T-helper 1 cell treated with Interleukin-12 subunit alpha and Interleukin-12 subunit beta and Interleukin-4 antibody, amounts not matched to agents 30 μg/mL and 1 μg/mL, for 36 hours (primary cell): Measurements from ENCODE around the gene RFX8.
"Not testable (repeated sequence)": the region's sequence is repeated elsewhere in the genome, so short reads cannot be mapped to it uniquely, and the experiment has no call there.

ENCODE experiments used
- H3K27ac Mint-ChIP-seq: one replicate; pipeline ENCODE4 v1.8.0; 2021; ENCODE audit warnings: mild to moderate bottlenecking, mixed read lengths
- H3K27me3 Mint-ChIP-seq: one replicate; pipeline ENCODE4 v1.8.0; 2021; ENCODE audit warnings: low read depth, mixed read lengths
- H3K36me3 Mint-ChIP-seq: one replicate; pipeline ENCODE4 v1.8.0; 2021; ENCODE audit warnings: low read depth, mixed read lengths
- H3K4me1 Mint-ChIP-seq: one replicate; pipeline ENCODE4 v1.8.0; 2021; ENCODE audit warnings: low read depth, mixed read lengths
- H3K4me3 Mint-ChIP-seq: one replicate; pipeline ENCODE4 v1.8.0; 2021; ENCODE audit warnings: mild to moderate bottlenecking, moderate library complexity, mixed read lengths
- H3K9me3 Mint-ChIP-seq: one replicate; pipeline ENCODE4 v1.8.0; 2021; ENCODE audit warnings: mixed read lengths

RFX8 gene

GRCh38 chr2:101504744-101505143 lies 29.8 kb upstream of the RFX8 start:
- not testable (repeated sequence) for H3K4me3 Mint-ChIP-seq, H3K27ac Mint-ChIP-seq, H3K9me3 Mint-ChIP-seq, H3K36me3 Mint-ChIP-seq, H3K27me3 Mint-ChIP-seq
- H3K4me1 Mint-ChIP-seq: peaks cover 14% of the 10 kb centered on the region

DNA sequence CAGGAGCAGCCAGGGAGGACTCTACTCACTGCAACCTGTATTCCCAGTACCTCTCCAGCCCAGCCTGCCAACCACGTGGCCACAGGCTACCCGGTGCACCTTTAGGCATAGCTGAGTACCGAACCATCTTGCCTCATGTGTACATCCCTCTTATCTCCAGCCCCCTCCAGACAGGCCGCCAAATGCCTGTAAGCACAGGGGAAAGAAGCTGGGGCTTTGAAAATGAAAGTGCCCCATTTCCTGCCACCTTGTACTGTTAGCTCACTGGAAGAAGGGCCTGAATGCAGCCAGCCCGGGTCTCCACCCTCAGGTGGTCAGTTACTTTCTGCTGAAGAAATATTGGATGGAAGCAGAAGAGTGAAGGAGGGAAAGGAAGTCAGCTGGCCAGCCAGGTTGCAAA lies 27.2 kb upstream of the RFX8 start:
- H3K27ac Mint-ChIP-seq: no peak overlapping the region

DNA sequence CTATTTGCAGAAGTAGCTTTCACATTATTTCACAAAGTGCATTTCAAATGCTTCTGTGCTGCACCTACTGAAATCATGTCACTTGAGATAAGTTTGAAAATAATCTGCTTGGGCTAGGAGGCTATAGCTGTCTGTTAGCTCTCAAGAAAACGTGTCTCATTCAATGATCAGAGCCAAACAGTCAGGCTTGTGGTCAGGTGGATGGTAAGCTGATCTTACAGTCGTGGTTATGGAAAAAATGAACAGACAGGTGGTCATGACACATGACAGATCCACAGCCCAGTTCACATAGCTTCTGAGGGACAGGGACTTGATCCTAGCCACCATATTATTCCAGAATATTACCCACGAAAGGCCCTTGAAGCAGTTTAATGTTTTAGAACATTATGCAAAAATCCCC lies 26.5 kb upstream of the RFX8 start:
- Mint-ChIP-seq H3K9me3 (no peaks in the 10 kb centered on the region), H3K27ac (peak overlapping the region; percentile 41), H3K27me3 (no peaks in the 10 kb centered on the region), H3K4me1 (peaks cover 14% of the 10 kb centered on the region), H3K4me3 (no peak overlapping the region), H3K36me3 (peaks cover 2% of the 10 kb centered on the region)

More for the DNA sequence above, 27.2 kb upstream of the RFX8 start:
- H3K4me1 Mint-ChIP-seq: peaks cover 14% of the 10 kb centered on the region
- no peak overlapping the region for H3K4me3 Mint-ChIP-seq
- no peaks in the 10 kb centered on the region for H3K36me3 Mint-ChIP-seq
- H3K9me3 Mint-ChIP-seq: no peaks in the 10 kb centered on the region
- no peaks in the 10 kb centered on the region for H3K27me3 Mint-ChIP-seq

- H3K4me3 Mint-ChIP-seq: no peak overlapping the region
- H3K9me3 Mint-ChIP-seq: no peaks in the 10 kb centered on the region
- no peaks in the 10 kb centered on the region for H3K27me3 Mint-ChIP-seq
- peaks cover 2% of the 10 kb centered on the region for H3K36me3 Mint-ChIP-seq
- peaks cover 14% of the 10 kb centered on the region for H3K4me1 Mint-ChIP-seq
- H3K27ac Mint-ChIP-seq: no peak overlapping the region
These were observed 25.9 kb upstream of the RFX8 start for GRCh38 chr2:101500860-101501259.

DNA sequence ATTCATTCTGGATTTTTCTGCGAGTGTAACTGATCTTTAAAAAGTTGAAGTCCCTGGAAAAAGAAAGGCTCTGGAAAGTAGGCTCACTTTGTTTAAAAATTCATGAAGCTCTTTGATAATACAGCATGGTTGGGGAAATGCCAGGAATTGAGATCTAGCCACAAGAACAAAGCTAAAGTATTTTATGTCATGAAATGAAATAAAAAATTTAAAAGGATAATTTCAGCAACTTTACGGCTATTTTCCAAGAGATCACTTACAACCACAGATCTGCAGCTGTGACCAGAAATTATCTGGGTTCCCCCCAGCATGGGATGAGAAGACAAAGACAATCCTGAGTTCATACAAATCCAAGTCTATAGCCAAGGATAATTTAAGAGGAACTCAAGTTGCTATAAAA lies 25.3 kb upstream of the RFX8 start:
- no peak overlapping the region for H3K27ac Mint-ChIP-seq

DNA sequence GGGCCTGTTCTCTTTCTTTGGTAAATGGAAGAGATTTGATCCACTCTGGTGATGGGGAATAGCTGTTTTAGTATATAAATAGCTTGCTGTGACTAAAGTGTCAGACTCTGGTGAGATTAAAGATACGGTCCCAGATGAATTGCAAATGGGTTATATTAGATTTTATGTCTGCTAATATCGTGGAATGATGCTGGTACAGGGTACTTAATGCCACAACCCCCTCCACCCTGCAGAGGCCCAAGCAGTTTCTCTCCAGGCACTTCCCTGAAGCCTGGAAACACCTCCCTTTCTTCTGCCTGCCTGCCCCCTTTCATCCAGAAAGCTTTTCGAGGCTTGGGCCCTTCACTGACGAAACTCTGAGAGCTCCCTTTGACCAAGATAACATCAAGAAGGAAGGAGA lies 21.4 kb upstream of the RFX8 start:
- H3K27ac Mint-ChIP-seq: no peak overlapping the region
- no peaks in the 10 kb centered on the region for H3K27me3 Mint-ChIP-seq
- no peaks in the 10 kb centered on the region for H3K9me3 Mint-ChIP-seq
- H3K4me3 Mint-ChIP-seq: no peak overlapping the region
- no peaks in the 10 kb centered on the region for H3K4me1 Mint-ChIP-seq
- H3K36me3 Mint-ChIP-seq: peaks cover 2% of the 10 kb centered on the region

More for the DNA sequence above, 25.3 kb upstream of the RFX8 start:
- H3K27me3 Mint-ChIP-seq: no peaks in the 10 kb centered on the region
- H3K9me3 Mint-ChIP-seq: no peaks in the 10 kb centered on the region
- no peak overlapping the region for H3K4me3 Mint-ChIP-seq
- H3K4me1 Mint-ChIP-seq: peaks cover 14% of the 10 kb centered on the region
- peaks cover 2% of the 10 kb centered on the region for H3K36me3 Mint-ChIP-seq

DNA sequence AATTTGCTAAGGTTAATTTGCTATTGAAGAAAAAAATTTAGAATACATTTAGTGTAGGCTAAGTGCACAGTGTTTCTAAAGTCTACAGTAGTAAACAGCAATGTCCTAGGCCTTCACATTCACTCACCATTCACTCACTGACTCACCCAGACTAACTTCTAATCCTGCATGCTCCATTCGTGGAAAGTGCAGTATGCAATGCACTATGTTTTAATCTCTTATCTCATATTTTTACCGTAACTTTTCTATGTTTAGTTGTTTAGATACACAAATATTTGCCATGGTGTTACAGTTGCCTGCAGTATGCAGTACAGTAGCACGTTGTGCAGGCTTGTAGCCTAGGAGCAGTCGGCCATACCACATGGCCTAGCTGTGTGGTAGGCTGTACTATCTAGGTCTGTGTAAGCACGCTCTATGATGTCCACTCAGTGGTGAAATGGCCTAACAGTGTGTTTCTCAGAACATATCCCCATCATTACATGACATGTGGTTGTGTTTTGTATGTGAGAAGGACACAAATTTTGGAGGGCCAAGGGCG lies 18.1 kb upstream of the RFX8 start:
- Mint-ChIP-seq H3K27me3 (no peaks in the 10 kb centered on the region), H3K9me3 (no peaks in the 10 kb centered on the region), H3K36me3 (peaks cover 4% of the 10 kb centered on the region), H3K4me3 (no peak overlapping the region), H3K27ac (no peak overlapping the region), H3K4me1 (no peaks in the 10 kb centered on the region)

DNA sequence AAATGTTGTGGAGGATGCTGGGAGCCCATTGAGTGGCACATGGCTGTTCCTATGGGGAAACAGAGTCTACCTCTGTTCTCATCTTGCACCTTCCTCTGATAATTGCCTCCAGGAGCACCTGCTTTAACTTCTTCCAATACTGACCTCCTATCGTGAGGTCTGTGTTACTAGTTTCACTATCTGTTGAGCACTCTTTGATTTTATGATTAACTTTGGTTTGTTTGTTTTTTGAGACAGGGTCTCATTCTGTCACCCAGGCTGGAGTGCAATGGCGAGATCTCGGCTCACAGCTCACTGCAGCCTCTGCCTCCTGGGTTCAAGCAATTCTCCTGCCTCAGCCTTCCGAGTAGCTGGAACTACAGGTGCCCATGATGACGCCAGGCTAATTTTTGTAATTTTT lies 12.1 kb upstream of the RFX8 start:
- no peaks in the 10 kb centered on the region for H3K9me3 Mint-ChIP-seq
- H3K4me1 Mint-ChIP-seq: peaks cover 16% of the 10 kb centered on the region
- no peaks in the 10 kb centered on the region for H3K27me3 Mint-ChIP-seq
- H3K27ac Mint-ChIP-seq: peak overlapping the region; percentile 2
- H3K36me3 Mint-ChIP-seq: peaks cover 1% of the 10 kb centered on the region
- peak overlapping the region; percentile 1 for H3K4me3 Mint-ChIP-seq

- peaks cover 1% of the 10 kb centered on the region for H3K36me3 Mint-ChIP-seq
- no peaks in the 10 kb centered on the region for H3K27me3 Mint-ChIP-seq
- no peak overlapping the region for H3K4me3 Mint-ChIP-seq
- no peaks in the 10 kb centered on the region for H3K9me3 Mint-ChIP-seq
- no peak overlapping the region for H3K27ac Mint-ChIP-seq
- H3K4me1 Mint-ChIP-seq: peaks cover 16% of the 10 kb centered on the region
These were observed 11.4 kb upstream of the RFX8 start for GRCh38 chr2:101486258-101486701.

DNA sequence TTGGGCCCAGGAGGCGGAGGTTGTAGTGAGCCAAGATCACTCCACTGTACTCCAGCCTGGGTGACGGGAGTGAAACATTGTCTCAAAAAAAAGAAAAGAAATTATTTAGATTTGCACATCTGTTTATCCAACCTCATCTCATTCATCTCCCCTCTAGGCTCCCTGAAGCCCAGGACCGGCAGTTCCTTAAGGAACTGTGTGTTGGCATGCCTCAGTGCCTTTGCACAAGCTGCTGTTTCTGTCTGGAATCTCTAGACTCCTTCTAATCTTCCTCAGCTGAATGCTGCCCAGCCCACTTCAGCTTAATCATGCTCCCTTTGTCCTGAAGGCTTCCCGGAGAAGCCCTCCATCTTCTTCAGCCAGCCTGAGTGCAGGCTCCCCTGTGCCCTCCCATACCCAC lies 10.9 kb upstream of the RFX8 start:
- Mint-ChIP-seq H3K27ac (peak overlapping the region; percentile 26), H3K4me3 (no peak overlapping the region), H3K36me3 (no peaks in the 10 kb centered on the region)

GRCh38 chr2:101480764-101481163 lies 5.9 kb upstream of the RFX8 start:
- H3K36me3 Mint-ChIP-seq: no peaks in the 10 kb centered on the region
- no peak overlapping the region for H3K27ac Mint-ChIP-seq
- H3K4me3 Mint-ChIP-seq: no peak overlapping the region
- no peaks in the 10 kb centered on the region for H3K27me3 Mint-ChIP-seq
- no peaks in the 10 kb centered on the region for H3K9me3 Mint-ChIP-seq
- H3K4me1 Mint-ChIP-seq: peaks cover 37% of the 10 kb centered on the region

More for the DNA sequence above, 10.9 kb upstream of the RFX8 start:
- H3K4me1 Mint-ChIP-seq: peaks cover 18% of the 10 kb centered on the region
- H3K9me3 Mint-ChIP-seq: no peaks in the 10 kb centered on the region
- H3K27me3 Mint-ChIP-seq: no peaks in the 10 kb centered on the region

DNA sequence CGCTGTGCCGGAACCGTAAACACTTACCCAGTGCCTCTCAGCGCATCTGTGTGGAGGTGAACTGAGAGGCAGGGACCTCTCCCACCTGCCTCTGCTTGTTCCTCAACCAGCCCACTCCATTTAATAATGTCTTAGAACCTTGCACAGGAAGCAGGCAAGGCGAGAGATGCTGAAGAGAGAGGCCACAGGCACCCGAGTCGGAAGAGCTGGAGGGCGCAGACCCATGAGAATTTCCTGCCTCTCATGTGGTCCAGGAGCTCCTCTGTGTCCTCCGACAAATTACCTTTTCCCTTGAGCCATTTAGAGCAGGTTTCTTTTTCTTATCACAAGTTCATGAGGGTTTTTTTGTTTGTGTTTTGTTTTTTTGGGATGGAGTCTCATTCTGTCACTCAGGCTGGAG lies 4.9 kb upstream of the RFX8 start:
- H3K4me3 Mint-ChIP-seq: no peak overlapping the region
- no peak overlapping the region for H3K27ac Mint-ChIP-seq
- no peaks in the 10 kb centered on the region for H3K9me3 Mint-ChIP-seq
- peaks cover 42% of the 10 kb centered on the region for H3K4me1 Mint-ChIP-seq
- H3K36me3 Mint-ChIP-seq: no peaks in the 10 kb centered on the region
- H3K27me3 Mint-ChIP-seq: no peaks in the 10 kb centered on the region

GRCh38 chr2:101479328-101479727 lies 4.4 kb upstream of the RFX8 start:
- Mint-ChIP-seq H3K27me3 (no peaks in the 10 kb centered on the region), H3K9me3 (no peaks in the 10 kb centered on the region), H3K36me3 (no peaks in the 10 kb centered on the region), H3K4me3 (no peak overlapping the region), H3K4me1 (peaks cover 44% of the 10 kb centered on the region), H3K27ac (no peak overlapping the region)

DNA sequence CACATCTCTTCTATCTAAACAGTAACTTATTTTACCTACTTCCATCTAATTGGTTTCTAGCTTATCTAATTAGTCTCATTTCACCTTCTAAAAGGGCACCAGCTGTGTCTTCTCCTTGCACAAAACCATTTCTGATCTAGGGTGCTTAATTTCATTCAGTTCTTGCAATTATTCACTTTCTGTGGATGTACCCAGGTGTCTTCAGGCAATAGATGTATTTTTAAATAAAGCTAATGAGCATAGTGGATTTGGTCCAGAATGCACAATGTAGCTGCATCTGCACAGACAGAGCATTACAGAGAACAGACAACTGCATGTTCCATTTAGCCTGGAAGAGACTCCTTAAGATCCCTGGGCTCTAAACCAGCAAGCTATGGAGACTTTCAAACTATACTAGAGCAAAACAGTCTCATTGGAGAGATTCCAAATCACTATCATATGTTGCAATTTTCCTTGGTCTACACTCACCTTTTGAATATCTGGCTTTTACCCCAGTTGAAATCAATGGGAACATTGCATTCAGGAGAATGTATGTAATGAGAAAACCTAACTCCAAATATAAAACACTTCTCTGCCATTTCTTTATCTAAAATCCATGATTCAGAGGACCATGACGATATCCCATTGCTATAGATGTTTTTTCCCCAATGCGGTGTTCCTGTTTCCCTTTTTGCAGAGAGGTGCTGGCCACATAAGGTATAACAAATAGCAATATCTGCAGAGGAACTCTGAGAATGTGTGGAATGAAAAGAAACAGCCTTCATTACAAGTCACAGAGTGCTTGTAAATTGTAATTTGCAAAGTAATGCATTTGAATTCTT lies 3.5 kb upstream of the RFX8 start:
- H3K27ac Mint-ChIP-seq: no peak overlapping the region
- H3K36me3 Mint-ChIP-seq: no peaks in the 10 kb centered on the region
- no peak overlapping the region for H3K4me3 Mint-ChIP-seq
- no peaks in the 10 kb centered on the region for H3K9me3 Mint-ChIP-seq
- H3K4me1 Mint-ChIP-seq: peaks cover 47% of the 10 kb centered on the region
- no peaks in the 10 kb centered on the region for H3K27me3 Mint-ChIP-seq

GRCh38 chr2:101477556-101477955 lies 2.6 kb upstream of the RFX8 start:
- Mint-ChIP-seq H3K4me1 (peaks cover 47% of the 10 kb centered on the region), H3K36me3 (no peaks in the 10 kb centered on the region), H3K9me3 (no peaks in the 10 kb centered on the region), H3K27ac (no peak overlapping the region), H3K4me3 (no peak overlapping the region), H3K27me3 (no peaks in the 10 kb centered on the region)
